Measurements from ENCODE around the gene C12orf75. TPM values are rescaled to one million over a fixed set of nuclear protein-coding genes. Genes with fewer than 3 reads are reported as not detected.

The C12orf75 gene
- total and polyA plus RNA-seq, 10 of the 15 experiments (the other 5 are each of a cell fraction or from before 2014, with no cell fraction given), result 40.7 to 411 (median 159) TPM

DNA sequence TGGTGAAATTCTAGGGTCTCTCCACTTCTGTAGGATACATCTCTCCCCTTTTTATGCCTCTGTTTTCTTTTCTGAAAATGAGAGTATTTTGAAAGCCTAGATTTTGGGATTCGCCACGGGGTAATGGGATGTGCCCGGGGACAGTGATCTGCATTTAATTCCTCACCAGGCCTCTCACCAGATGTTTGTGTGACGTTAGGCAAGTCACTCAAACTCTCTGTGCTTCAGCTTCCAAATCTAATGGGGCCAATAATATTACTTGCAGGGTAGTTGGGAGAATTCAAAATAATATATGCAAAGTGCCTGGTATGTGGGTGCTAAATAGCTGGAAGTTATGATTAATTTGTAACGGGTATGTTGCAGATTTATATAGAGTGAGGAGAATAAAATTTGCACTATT, 78.8 kb downstream of the C12orf75 start:
- FAIRE-seq, result no peak
- Histone ChIP-seq H4K20me1 (ENCODE audit: control insufficient read depth, insufficient read depth) (no peaks in the 10 kb centered on the region), H3K9me3 (replicated peaks; ENCODE audit: control insufficient read depth, insufficient read depth, low read length) (no peaks in the 10 kb centered on the region), H3K27ac (ENCODE audit: control insufficient read depth, insufficient read depth) (no peak overlapping the region), H3K9ac (ENCODE audit: control insufficient read depth, insufficient read depth, low read length) (no peak overlapping the region), H3K4me3 (no peak overlapping the region), H3K4me1 (ENCODE audit: control insufficient read depth, insufficient read depth, low read length) (no peaks in the 10 kb centered on the region), H3K79me2 (ENCODE audit: control insufficient read depth, insufficient read depth, low read length) (no peaks in the 10 kb centered on the region), H2AFZ (ENCODE audit: control insufficient read depth, low read depth, low read length) (no peak overlapping the region), H3K36me3 (ENCODE audit: control insufficient read depth in 2 of 2, insufficient read depth in 2 of 2, low read length in 1 of 2) (no peaks in the 10 kb centered on the region; a peak in 1 of 4 replicates), H3K4me2 (ENCODE audit: control insufficient read depth, insufficient read depth) (no peak overlapping the region), H3K27me3 (replicated peaks in 1 of 2; ENCODE audit: control insufficient read depth in 2 of 2, insufficient read depth in 2 of 2, low read length in 1 of 2) (no peaks in the 10 kb centered on the region)
- TF ChIP-seq ZNF384 (IDR thresholded peaks at IDR 0.05; ENCODE audit: borderline replicate concordance, low read depth, low read length) (no peak), SMAD1 (IDR thresholded peaks at IDR 0.05; ENCODE audit: low read depth, partially characterized antibody) (no peak), SREBF2 (IDR thresholded peaks at IDR 0.05; ENCODE audit: low read length) (no peak), MTA3 (IDR thresholded peaks at IDR 0.05; ENCODE audit: borderline replicate concordance, low read length) (no peak), EED (IDR thresholded peaks at IDR 0.05; ENCODE audit: low read depth) (no peak), ZNF622 (IDR thresholded peaks at IDR 0.05) (no peak), RBBP5 (conservative IDR thresholded peaks at IDR 0.05) (no peak)
- TF ChIP-seq, protein P1, sequence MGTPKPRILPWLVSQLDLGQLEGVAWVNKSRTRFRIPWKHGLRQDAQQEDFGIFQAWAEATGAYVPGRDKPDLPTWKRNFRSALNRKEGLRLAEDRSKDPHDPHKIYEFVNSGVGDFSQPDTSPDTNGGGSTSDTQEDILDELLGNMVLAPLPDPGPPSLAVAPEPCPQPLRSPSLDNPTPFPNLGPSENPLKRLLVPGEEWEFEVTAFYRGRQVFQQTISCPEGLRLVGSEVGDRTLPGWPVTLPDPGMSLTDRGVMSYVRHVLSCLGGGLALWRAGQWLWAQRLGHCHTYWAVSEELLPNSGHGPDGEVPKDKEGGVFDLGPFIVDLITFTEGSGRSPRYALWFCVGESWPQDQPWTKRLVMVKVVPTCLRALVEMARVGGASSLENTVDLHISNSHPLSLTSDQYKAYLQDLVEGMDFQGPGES (IDR thresholded peaks at IDR 0.05), result no peak
- TF ChIP-seq, protein P2, sequence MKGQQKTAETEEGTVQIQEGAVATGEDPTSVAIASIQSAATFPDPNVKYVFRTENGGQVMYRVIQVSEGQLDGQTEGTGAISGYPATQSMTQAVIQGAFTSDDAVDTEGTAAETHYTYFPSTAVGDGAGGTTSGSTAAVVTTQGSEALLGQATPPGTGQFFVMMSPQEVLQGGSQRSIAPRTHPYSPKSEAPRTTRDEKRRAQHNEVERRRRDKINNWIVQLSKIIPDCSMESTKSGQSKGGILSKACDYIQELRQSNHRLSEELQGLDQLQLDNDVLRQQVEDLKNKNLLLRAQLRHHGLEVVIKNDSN (IDR thresholded peaks at IDR 0.05; ENCODE audit: borderline replicate concordance, extremely low read length, insufficient read depth, low read depth, low read length), result no peak
- TF ChIP-seq, protein P3, sequence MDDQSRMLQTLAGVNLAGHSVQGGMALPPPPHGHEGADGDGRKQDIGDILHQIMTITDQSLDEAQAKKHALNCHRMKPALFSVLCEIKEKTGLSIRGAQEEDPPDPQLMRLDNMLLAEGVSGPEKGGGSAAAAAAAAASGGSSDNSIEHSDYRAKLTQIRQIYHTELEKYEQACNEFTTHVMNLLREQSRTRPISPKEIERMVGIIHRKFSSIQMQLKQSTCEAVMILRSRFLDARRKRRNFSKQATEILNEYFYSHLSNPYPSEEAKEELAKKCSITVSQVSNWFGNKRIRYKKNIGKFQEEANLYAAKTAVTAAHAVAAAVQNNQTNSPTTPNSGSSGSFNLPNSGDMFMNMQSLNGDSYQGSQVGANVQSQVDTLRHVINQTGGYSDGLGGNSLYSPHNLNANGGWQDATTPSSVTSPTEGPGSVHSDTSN (IDR thresholded peaks at IDR 0.05; ENCODE audit: insufficient replicate concordance, low read depth, low read length), result no peak
- in situ Hi-C loops (cut with MboI) (no loop called here), intact Hi-C loops (cut with micrococcal nuclease; ENCODE audit: unreplicated experiment) (no loop called here)
- no peak for DNase-seq (ENCODE audit: low read depth, low spot score)
- no TSS peak for BruUV-seq (replicated peaks)
- CTCF ChIA-PET, result interaction anchor here (0.6 to 1.0 kb wide), 2 partner anchors 11 to 600 kb away, joined by 3 to 4 read pairs; no protein-coding TSS in a partner anchor
- no peak for ATAC-seq
- SMC1A ChIA-PET (ENCODE audit: uncharacterized antibody, unreplicated experiment), result interaction anchor here (1.0 kb wide), 1 partner anchor 11 kb away, joined by 3 read pairs; no protein-coding TSS in a partner anchor
- RAD21 ChIA-PET (ENCODE audit: unreplicated experiment), result interaction anchor here (0.5 kb wide), 1 partner anchor 9 kb away, joined by 3 read pairs; no protein-coding TSS in a partner anchor
- POLR2A ChIA-PET, result no interaction called here
- WGBS (ENCODE audit: insufficient coverage, insufficient replicate concordance, low lambda C conversion rate, missing lambda C conversion rate), result 64% methylated on average over 5 of the region's 5 CpGs
